COR-L47 (cell line): ENCODE data around the gene TRIM7.

ENCODE experiments used
- DNase-seq: peaks from one replicate; lab custom pipeline; 2025; lab: John Stamatoyannopoulos, UW

The TRIM7 gene

DNA sequence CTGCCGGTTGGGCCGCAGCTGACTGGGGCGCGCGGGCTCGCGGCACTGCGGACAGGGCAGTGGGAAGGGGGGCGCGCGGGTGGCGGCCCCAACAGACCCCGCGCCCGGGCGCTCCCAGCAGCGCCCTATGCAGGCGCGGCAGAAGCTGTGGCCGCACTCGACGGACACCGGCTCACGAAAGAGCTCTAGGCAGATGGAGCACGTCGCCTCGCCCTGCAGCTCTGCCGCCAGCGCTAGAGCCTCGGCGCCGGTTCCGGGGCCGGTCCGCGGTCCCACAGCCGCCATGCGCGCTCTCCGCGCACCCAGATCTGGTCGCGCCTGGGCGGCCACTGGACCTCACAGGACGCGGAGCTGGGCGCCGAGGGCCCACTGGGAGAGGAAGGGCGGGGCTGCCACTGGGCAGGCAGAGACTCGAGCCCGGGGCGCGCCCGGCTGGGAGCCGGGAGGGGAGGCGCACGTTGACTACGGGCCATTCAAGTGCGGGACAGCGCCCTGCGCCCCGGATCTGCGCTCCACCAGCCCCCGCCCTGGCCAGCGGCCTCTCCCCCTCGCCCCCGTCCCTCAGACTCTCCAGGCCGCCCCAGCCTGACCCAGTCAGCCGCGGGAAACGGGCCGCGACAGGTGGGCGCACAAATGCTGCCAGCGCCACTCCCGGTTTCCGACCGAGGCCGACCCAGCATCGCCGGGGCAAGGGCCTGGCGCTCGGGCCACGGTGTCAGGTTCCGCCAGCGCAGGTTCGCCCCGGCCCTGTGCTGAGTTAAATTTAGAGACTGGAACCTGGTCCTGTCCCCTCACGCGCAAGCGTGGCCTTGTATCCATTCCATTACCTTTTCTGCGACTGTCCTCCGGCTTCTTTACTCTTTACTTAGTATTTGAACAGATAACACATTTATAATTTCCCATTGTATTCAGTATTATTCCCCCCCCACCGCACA, at the start of gene TRIM7:
TRIM7 (minus strand) TSS at position 371 of the 935 bp plus-strand sequence; CDS start at position 285, 86 bp downstream.
- no peak for DNase-seq

DNA sequence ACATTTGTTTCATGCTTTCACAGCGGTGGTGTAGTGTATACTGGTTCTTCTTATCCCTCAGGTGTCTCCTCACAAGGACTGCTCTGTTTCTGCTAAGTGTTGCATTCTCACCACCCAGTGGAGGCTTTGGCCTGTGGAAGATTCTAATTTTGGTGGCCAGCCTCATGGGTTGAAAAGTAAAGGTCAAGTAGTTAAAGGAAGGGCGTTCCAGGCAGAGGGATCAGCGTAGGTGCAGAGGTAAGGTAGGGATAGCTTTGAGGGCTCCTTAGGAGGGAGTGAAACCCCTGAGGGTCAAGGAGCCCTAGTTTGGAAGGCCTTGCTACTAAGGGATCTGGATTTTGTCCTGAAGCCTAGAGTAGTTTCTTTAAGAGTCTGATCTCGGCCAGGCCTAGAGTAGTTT, 43.3 kb upstream of the TRIM7 start:
- no peak for DNase-seq

DNA sequence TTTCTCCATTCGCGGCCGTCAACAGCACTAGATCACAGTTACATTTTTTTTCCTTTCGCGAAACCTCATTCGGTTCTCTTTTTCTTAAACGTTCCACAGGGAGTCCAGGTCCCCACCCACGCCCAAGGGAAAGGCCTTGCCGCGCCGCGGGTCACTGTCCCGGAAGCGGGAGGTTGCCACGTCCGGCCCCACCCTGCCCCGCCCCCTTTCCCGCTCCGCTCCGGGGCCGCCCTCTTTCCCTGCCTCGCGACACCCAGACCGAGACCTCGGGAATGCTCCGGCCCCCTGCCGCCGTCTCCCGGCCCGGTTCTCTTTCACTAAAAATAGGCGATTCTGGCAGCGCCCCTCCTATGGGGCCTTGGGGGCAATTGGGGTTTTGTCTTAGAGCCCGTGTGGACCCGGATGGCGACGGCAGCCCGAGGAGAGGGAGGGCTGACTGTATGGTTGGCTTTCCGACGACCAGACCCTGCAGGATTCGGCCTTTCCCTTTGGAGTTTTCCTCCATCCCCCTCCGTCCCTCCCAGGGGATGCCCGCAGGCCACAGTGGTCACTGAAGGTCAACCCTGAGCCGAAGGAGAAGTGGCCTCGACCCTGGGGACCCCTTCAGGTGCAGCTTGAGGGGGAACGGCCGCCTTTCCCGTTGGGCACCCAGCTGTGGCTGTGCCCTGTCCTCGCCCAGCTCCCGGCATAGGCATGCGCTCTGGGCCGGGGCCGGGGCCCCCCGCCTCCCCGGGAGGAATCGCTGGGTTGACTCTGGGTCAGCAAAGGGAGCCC, 41.5 kb upstream of the TRIM7 start:
- DNase-seq = no peak

DNA sequence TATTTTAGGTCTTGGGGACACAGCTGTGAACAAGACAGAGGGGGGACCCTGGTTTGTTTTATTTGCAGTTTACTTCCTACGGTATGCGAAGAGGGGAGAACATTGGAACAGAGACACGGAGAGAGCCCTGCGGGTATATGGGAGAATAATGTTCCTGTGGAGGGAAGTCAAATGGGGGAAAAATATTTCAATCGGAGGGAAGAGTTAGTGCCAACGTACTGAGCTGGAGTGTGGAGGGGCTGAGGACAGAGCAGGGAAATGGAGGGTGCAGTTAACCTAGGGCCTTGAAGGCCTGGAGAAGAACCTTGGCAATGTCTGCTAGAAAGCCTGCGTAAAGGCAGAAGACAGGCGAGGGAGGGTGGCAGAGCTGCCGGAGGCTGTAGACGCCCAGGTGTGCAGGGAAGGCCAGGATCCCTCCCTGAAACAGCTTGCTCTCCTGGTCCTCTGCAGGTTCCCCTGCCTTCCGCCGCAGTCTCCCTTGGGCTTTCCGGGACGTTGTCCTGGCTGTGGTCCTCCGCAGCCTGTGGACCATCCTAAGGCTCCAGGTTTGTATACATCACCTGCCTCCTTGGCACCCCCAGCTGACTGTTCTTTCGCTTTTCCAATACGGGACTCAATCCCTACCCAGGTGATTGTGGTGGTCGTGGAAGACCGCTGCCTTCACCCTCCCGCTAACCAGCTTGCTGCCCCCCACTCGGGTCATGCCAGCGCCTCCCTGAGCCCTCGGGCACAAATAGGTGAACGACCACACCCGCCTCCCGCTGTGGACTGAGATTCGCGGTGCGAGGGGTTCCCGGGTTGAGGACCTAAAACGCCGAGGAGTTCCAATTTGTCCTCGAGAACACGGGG, 40.7 kb upstream of the TRIM7 start:
- DNase-seq = no peak

DNA sequence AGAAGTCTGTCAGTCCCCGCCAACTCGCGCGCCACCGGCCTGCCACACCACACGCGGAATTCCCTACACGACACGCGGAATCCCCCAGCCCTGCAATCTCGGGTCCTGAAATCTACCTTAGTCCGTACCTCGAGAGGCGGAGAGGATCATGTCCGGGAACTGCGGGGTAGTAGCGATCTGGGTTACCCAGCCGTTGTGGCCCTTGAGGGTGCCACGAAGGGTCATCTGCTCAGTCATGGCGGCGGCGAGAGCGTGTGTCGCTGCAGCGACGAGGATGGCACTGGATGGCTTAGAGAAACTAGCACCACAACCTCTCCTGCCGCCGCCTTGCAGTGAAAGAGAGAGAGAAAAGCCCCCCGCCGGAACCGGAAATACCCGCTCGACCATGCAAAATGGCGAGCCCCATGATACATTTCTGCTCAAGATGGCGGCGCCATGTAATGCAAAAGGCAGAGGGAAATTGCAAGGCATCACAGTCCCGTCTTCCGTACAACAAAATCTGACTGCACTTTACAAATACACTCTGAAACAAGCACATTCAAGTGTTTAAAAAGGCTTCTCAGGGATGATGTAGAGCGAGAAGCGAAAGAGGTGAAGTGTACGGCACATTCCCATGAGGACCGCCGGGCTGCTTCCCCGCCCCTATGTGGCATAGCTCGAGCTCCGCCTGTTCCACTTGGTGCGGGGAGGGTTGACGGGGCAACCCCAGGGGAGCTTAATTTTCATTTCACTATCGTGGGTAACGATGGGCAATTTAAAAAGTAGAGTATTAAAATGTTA, 38.8 kb upstream of the TRIM7 start, which contains the start of gene RACK1:
RACK1 (minus strand) TSS at position 343 of the 780 bp plus-strand sequence; CDS start at position 237, 106 bp downstream.
- DNase-seq = no peak

DNA sequence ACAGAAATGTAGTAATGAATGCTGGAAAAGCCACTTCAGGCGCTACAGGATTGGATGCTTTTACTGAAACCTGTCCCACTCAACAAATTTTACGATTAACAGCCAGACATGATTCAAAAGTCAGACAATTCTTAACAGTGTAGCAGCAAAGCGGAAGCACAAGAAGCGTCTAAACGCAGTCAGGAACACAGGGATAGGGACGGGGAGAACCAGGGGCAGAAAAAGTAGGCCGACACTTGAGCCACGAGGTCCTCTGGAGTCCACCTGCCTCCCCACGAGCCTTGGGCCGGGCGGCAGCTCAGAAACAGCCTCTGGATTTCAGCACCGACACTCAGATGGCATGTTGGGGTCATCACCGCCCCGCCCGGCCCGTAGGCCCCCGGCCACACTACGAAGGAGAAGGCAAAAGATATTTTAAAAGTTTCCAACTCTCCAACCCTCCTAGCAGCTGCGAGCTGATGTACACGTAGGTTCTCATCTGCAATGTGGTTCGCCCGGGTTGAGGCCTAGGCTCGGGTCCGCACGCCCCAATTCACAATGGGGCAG, 38.1 kb upstream of the TRIM7 start:
- DNase-seq = no peak

DNA sequence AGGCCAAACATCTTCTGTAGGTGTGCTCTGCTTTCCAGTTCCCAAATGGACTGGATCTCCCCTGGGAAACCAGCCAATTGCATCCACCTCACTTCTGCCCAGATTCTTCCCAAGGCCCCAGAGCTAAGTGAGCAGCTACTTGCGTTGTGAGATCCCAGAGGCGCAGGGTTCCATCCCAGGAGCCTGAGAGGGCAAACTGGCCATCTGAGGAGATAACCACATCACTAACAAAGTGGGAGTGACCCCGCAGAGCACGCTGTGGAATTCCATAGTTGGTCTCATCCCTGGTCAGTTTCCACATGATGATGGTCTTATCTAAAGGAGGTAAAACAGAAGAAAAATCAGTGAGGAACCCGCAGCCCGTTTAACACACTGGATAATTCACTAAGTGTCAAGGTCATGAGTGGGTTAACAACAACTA, 37.0 kb upstream of the TRIM7 start:
- DNase-seq = no peak

DNA sequence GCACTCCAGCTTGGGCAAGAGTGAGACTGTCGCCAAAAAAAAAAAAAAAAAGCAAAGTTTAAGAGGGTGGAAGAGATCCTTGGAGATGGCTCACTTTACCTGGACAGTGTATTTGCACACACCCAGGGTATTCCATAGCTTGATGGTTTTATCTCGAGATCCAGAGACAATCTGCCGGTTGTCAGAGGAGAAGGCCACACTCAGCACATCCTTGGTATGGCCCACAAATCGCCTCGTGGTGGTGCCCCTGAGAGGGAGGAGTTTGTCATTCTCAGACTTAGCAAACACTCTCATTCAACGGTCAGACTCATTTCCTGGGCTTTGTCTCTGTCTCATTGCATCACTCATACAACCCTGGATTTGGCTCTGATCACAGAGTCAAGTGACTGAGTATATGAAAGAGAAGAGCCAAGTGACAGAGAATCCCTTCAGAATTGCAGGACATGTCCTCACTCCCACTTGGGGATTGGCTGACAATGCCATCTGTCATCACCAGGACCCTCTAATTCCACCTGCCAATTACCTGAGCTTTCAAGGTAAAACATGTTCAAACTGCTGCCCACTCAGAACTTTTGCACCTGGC, 36.5 kb upstream of the TRIM7 start:
- no peak for DNase-seq

DNA sequence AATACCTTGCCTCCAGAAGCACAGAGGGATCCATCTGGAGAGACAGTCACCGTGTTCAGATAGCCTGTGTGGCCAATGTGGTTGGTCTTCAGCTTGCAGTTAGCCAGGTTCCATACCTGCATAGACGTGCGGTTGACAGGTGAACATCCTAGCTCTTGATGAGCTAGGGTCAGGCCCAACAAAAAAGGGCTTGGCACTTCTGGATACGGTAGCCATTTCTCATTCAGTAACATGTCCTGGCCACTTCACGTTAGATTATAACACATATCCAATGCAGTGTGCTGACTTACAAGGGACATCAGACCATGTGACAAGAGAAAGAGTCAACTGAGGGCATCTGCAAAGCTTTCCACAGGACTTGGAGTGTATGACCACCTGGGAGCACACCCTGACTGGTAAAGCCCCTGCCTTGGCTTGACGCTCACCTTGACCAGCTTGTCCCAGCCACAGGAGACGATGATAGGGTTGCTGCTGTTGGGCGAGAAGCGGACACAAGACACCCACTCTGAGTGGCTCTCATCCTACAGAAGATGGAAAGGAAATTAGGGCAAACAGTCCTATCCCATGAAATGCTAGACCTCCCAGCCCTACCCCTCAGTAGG, 34.2 kb upstream of the TRIM7 start:
- no peak for DNase-seq

DNA sequence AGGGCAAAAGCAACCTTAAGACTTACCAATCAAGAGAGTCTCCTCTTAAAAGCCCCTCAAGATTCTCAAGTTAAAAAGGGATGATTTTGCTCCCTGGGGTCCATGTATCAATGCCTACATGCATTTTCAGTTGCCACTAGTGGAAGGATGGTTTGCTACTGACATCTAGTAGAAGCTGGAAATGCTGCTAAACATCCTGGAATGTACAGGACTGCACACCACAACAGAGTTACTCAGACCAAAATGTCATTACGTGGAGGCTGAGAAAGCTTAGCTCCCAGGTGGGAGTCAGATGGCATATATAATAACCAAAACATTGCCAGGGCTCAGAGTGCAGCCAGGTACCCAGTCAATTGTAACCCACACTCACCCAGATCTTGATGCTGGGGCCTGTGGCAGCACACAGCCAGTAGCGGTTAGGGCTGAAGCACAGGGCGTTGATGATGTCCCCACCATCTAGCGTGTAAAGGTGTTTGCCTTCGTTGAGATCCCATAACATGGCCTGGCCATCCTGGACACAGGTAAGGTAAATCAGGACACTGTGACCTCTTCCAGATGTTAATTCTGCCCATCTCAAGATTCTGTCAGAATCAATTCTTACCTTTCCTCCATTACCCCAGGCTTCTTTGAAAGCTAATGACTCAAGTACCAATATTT, 32.9 kb upstream of the TRIM7 start:
- no peak for DNase-seq

DNA sequence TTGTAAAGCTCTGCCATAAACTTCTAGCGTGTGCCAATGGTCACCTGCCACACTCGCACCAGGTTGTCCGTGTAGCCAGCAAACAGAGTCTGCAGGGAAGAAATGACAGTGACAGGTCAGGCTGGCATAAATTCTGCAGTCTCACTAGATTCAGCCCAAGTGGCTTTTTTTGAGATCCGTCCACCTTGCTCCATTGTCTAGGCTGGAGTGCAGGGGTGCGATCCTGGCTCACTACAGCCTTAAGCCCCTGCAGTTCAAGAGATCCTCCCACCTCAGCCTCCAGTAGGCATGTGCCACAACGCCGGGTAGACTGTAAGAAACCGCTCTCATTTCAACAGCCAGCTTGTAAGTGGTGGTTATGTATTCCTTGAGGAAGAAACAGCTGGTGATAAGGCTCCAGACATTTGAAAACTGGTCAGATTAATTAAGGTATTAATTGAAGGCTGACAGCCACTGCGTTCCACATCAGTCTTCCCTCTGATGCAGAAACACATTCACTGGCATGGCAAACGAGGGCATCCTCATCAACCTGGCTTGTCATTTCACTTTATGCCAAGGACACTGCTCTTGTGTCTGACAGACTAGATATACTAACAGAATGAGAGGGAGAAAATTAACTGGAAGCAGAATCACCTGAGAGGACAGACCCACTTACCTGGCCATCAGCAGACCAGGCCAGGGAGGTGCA, 32.1 kb upstream of the TRIM7 start:
- no peak for DNase-seq

DNA sequence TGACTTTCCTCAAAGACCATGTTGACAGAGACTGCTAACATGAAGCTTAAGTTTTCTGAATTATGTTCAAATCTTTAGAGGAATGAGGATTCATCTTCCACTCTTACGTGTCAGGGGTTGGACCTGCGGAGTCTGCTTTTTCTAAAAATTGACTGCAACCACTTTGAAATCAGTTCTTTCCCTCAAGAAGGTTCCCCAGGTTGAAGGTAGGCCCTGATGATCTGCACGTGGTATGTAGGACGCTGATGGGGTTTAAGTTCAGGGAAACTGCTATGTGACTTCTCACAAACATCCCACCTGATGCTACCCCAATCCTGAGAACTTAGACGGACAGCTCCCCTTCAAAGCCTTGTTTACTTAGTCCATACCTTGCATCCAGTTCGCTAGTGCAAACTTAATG, 31.5 kb upstream of the TRIM7 start:
- DNase-seq = no peak

DNA sequence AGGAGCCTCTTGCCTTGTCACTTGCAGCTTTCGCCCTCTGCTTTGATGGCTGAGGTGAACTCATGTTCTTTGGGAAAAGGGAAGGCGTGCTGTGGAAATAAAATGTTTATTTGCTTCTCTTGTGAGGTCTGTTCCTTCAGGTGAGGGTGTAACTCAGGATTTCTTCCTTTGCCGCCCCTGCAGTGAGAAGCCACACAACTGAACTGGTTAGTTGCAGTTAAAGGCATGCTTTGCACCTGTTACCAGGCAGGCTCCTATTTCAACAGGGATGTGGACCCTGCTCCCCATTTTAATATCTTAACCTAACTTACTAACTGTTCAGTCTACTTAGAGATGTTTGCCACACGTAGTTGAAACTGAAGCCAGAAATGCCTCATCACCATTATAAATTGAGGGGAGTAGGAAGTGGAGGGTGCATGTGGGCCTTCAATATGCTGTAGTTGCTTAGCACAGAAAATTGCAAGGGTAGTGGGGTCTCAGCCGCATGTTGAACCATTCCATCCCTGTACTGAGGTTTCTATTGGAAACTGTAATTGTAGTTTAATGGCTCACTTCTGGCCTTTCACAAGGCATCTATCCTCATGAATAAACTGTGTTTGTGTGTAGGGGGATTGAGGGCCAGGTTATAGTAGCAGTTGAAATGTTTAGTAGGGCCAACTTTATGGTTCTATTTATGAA, 30.8 kb upstream of the TRIM7 start:
- no peak for DNase-seq

DNA sequence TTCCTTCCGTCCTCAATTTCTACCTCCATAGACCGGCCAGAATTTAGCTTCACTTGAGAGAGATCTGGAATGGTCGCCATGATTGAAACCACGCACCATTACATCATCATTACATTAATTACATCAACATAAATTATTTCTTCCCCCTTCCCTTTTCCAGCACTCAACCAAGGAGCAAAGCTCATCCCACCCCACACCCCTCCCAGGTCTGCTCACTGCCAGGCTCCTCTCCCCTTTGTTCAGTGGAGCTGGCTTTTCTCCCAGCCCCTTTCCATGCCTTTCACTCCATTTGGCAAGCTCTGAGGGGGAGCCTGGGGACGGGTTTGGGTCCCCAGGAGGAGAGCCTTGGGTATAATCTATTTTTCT, 30.3 kb upstream of the TRIM7 start:
- DNase-seq = no peak

DNA sequence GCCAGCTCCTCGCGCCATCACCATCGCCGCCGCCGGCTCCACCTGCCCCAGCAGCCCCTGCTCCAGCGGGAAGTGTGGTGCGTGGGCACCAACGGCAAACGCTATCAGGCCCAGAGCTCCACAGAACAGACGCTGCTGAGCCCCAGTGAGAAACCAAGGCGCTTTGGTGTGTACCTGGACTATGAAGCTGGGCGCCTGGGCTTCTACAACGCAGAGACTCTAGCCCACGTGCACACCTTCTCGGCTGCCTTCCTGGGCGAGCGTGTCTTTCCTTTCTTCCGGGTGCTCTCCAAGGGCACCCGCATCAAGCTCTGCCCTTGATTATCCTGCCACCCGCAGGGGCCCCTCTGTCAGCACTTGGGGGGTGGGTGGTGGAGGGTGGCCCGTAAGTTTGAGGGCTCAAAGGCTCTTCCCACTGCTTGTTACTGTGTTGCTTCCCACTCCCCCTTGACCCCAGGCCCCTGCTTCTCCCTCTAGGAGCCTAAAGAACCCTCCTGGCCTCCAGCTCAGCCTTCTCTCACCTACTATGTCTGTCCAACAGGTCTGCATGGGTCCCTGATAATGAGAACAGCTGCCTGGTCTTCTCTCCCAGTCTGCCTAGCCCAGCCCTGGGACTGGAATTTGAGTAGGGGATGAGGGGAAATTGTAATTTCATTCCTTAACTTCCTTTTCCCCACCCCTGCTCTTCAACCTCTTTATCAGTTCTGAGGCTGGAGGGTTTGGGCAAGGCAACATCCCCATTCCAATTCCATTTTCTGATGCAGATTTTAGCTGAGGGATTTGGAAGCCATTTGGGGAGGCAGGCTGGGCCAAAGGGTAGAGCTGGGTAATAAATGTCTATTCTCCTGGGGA, 29.7 kb upstream of the TRIM7 start:
- no peak for DNase-seq

DNA sequence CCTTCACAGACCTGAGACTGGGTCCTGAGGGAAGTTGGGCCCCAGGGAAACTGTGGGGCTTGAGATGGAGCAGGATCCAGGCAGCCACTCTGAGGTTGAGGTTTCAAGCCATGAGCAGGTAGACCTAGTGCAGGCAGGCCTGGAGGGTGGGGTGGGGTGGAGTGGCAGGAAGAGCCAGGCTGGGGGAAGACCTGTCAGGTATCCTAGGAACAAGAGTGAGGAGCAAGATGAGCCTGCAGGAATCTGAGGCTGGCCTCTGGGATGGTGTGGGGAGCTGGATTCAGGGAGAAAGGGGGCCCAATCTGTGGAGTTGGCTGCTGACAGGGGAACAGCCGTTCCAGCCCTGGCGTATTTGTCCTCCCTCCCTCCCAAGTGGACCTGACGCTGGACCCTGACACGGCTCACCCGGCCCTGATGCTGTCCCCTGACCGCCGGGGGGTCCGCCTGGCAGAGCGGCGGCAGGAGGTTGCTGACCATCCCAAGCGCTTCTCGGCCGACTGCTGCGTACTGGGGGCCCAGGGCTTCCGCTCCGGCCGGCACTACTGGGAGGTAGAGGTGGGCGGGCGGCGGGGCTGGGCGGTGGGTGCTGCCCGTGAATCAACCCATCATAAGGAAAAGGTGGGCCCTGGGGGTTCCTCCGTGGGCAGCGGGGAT, 28.9 kb upstream of the TRIM7 start:
- no peak for DNase-seq
